ENCODE measurements around the gene CDH9.
"Not testable (repeated sequence)": the region's sequence is repeated elsewhere in the genome, so short reads cannot be mapped to it uniquely, and the experiment has no call there.

CDH9 gene

GRCh38 chr5:26948921-26949320 is 89.5 kb downstream of the CDH9 start:
- no peak for DNase-seq

DNA sequence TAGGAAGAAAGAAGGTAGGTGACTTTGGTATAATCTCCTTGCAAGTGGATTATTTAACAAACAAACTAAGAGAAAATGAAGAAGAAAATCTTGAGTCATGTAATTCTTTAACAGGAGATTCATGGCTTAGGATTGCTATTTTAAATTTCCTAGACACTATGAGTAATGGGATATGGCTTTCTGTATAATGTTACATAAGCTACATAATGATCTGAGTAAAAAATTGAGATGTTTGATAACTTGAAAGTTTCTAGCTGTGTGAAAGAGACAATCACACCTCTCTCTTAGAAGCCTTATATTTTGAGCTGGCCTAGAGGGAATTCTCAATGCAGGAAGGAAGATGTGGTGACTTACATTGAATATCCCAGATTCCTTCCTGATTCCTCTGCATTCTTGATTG is 92.5 kb downstream of the CDH9 start:
- no peak for DNase-seq

DNA sequence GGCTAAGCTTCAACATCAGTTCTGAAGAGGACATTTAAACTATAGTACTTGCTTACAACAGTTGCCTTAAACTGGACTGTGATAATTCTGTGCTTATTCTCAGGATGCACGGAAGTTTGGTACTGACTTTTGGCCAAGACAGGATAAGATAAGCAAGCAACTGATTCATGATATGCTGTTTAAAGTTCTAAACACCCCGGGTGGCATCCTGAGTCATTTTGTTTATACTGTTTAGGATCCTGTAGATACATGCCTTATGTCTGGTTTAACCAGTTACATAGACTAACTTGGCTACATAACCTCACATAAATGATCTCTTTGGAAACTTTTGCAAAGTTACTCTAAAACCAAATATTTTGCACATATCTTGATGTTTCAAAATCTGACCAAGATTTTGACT is 95.9 kb downstream of the CDH9 start:
- DNase-seq: no peak

GRCh38 chr5:26940994-26941393 is 97.4 kb downstream of the CDH9 start:
- no peak for DNase-seq

GRCh38 chr5:26932238-26932637 is 106.1 kb downstream of the CDH9 start:
- DNase-seq: no peak

- no peak for DNase-seq
Observed at GRCh38 chr5:26921439-26921838, 116.9 kb downstream of the CDH9 start.

DNA sequence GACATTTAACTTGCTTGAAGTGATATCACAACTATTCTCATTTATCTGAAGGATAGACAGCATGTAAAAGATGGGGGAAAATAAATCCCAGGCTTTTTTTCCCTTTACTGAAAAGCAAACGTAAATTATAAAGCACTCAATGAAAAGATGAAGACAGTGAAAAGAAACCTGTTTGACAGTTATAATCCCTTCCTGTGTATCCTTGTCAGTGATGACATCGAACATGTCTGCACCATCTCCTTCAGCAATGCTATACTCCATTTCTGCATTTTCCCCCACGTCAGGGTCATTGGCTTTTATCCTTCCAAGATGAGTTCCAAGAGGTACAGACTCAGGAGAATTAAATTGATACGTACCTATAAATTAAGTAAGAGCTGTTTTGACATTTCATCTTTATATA is 134.9 kb downstream of the CDH9 start:
- DNase-seq: no peak

DNA sequence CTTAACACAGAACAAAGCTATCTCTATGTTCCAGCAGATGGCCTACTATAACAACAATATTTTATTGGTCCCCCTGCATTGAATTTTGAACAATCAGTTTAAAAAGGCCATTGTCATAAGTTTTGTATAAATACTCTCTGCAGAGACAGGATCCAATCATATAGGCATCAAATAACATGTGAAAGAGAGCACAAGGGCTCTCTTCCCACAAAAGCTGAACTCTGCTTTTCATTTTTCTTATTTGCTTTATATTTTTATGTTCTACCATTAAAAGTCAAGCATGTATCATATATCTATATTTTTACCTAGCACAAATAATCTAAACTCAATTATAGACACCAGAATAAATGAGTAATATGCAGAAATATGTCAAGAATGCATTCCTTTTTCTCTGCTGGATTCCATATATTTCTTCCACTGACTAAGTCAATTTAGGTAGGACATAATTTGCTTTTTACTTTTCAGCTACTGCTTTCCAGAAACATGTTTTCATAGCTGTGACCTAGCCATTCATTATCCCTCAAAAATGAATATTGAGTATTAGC is 143.6 kb downstream of the CDH9 start:
- DNase-seq: no peak

- DNase-seq: no peak
Observed at GRCh38 chr5:26893078-26893477, 145.3 kb downstream of the CDH9 start.

DNA sequence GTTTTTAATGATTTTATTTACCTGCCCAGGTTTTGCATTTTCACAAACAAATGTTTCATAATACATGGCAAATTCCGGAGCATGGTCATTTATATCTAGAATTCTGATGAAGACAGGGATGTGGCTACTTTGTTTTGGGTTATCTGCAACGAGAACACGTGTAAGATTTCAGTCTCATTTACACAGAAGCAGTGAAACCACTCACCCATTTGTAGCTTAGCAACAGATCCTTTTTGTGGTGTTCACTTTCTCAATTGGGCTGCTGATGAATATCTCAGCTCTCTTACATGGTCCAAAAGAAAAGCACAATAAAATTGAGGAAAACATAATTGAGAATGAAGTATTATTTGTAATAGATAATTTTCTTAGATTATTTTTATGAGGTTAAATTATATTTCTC is 148.6 kb downstream of the CDH9 start:
- no peak for DNase-seq

DNA sequence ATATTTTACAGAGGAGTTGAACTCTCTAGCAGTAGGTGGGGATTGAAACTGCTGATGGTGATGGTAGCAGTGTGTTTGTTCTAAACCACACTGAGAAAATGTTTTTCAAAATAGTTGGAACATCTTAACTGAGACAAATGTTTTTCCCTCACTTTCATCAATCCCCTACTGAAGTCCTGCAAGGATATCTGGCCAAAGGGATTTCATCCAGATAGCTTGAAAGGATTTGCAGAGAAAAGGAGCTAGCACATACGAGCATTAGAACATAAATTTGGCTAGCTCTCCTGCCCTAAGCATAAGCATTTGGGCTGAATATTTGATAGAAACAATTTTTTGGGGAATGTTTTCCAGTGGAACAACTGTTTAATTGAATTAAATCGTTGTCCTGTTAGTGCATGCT is 153.9 kb downstream of the CDH9 start:
- no peak for DNase-seq

- DNase-seq: no peak
Observed at GRCh38 chr5:26883375-26883774, 155.0 kb downstream of the CDH9 start.

GRCh38 chr5:26881901-26882300 is 156.5 kb downstream of the CDH9 start:
- DNase-seq: no peak

GRCh38 chr5:26877154-26877553 is 161.2 kb downstream of the CDH9 start:
- no peak for DNase-seq

DNA sequence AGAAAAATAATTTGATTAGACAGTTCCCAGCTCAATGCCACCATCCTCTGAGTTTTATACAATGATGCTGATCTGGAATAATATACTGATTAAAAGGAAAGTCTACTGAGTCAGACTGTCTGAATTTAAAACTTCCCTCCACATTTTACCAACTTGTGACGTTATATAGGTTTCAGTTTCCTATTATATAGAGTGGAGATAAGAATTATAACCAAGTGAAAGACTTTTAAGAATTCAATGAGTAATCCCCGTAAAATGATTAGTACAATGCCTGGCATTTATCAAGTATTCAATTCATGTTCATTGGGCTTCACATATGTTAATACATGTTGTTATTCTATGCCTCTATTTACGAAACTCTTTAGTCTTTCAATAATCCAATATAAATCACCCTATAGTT is 166.0 kb downstream of the CDH9 start:
- DNase-seq: no peak

DNA sequence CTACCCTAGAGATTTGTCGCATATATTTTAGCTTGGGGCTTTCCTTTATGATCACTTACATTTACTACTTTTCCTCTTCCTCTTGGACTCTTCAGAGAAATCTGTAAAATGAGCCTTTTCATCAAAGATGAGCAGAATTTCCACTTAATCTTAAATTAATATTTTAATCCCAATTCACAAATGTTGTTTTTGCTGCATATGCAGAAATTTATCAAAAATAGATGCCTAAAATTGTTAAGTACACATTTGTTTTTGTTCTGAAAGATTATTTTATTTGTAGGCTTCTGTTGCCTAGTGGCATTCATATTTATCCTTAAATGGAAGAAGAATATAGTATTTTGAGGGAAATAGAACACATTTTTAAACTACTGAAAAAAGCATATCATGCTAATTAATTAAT is 168.6 kb downstream of the CDH9 start:
- DNase-seq: no peak

DNA sequence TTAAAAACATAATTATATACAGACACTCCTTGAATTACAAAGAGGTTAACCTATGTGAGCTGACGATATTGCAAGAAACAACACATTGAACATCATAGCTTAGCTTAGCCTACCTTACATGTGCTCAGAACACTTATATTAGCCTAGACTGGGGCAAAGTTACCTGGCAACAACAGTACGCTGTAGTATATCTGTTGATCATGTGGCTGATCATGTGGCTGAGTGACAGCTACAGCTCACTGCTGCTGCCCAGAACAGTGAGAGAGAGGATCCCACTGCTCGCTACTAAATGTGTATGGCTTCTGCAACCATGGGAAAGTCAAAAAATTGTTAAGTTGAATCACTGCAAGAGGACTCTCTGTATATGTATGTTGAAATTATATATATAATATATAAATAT is 169.9 kb downstream of the CDH9 start:
- no peak for DNase-seq

DNA sequence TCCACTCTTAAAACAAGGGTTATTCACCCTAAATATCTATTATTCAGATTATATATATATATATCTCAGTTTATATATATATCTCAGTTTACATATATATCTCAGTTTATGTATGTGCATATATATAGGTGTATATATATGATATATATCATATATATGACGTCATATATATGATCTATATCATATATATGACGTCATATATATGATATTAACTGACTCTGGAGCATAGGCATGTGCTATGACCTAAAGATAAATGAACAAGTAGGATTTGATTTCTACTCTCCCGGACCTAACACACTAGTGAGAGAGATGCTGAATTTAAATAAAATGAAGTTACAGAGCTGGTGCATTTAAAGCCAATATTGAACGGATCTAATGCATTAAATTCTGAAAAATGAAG is 174.3 kb downstream of the CDH9 start:
- no peak for DNase-seq

GRCh38 chr5:26856238-26856637 is 182.1 kb downstream of the CDH9 start:
- no peak for DNase-seq

GRCh38 chr5:26852450-26852849 is 185.9 kb downstream of the CDH9 start:
- DNase-seq: not testable (repeated sequence)

- DNase-seq: no peak
Observed at GRCh38 chr5:26847041-26847736, 191.2 kb downstream of the CDH9 start.

- no peak for DNase-seq
Observed at GRCh38 chr5:26843677-26844076, 194.7 kb downstream of the CDH9 start.

DNA sequence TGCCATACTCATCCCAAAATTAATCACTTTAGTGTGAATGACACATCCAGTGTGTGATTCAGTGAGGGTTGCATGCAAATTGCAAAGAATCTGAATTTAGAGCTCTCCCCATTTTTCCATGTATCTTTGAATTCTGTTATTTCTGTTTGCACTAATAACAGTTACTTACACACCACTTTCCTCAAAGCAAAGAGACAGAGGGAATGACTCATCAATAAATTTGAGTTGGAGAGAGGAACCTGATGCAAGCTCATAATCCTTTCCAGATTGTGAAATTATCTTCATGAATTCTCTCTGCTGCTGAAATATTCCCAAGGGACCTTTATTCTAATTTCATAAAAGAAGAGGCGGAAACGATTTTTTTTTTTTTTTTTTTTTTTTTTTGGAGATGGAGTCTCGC is 204.8 kb downstream of the CDH9 start:
- no peak for DNase-seq
